ENCODE data around the gene AKR1B1.

Gene AKR1B1

GRCh38 chr7:134468475-134468874 lies 9.6 kb upstream of the AKR1B1 start:
- no peak for DNase-seq

DNA sequence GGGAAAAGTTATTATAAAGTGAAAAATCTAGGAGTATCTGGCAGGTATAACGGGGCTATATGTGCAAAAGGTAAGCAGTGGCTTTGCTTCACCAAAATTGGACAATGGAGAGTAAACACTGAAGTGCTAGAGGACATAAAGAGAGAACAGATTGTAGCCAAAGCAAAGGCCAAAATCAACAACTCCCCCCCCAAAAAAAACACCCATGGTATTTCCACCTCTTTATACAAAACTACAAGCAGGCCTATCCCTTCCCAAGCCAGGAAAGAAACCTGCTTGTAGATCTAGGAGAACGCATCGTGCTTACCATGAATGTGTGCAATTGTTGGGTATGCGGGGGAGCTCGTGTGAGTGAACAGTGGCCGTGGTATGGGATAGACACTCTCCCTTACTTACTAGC lies 9.2 kb upstream of the AKR1B1 start:
- no peak for DNase-seq

GRCh38 chr7:134465491-134465890 lies 6.6 kb upstream of the AKR1B1 start:
- no peak for DNase-seq

DNA sequence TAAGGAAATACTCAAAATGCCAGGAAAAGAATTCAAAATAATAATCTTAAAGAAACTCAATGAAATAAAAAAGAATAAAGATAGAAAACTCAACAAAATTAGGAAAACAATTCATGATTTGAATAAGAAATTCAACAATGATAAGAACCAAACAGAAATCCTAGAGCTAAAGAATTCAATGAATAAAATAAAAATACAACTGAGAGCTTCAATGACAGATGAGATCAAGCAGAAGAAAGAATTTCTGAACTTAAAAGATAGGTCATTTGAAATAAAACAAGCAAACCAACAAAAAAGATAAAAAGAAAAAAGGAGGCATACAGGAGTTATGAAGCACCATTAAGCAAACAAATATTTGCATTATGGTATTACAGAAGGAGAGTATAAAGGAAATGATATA lies 5.6 kb upstream of the AKR1B1 start:
- DNase-seq = no peak

DNA sequence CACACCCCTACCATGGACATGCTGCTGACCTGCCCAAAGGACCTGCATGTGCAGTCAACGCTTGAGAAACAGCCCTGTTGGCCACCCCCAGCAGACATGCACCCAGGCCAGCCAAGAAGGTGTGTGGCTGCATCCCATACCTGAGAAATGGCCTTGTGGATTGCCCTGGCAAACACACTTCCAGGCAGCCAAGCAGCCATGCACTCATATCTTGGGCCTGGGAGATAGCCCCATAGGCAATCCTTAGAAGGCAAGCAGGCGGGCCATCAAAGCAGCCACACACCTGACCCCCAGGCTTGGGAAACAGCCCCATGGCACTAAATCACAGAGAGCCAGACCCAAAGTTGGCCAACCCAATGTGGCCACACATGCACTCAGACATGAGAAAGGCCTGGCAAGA lies 4.9 kb upstream of the AKR1B1 start:
- DNase-seq = no peak

DNA sequence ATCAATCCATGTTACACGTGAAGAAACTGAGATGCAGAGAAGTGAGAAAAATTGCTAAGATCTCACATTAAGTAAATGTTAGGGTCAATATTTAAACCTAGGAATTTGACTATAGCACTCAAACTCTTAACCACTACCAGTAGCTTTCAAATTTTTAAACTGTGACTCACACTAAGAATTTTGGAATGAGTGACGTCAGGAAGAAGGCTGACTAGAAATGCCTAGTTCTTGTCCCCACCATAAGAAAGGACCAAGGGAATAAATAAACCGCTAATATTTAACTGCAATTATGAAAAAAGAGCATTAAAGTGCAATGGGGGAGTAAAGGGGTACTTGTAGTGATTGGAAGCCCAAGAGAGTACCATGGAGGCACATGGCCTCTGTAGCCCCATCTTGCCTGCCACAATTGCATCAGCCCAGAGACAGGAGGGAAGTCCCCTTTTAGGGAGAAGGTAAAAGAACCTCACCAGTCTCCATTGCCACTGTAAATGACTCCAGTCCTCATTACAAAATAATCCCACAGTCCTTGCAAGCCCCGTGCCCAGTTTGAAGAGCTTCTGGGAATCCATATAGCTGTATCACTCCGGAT lies 3.5 kb upstream of the AKR1B1 start:
- no peak for DNase-seq

DNA sequence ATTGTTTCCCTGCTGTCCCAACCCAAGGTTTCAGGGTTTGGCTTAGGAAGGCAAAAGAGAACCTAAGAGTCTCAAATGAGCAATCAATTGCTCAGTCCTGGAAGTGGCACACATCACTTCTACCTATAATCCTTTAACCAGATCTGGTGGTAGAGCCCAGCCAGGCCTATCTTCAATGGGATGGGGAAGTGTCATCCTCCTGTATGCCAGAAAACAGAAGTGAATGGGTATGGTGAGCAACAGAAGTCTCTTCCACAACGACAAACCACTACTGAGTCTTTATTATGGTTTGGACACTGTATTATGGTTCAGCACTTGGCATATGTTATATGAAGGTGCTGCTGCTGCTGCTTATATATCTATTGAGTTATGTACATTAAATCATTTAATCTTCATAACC lies 3.0 kb upstream of the AKR1B1 start:
- no peak for DNase-seq

GRCh38 chr7:134459981-134460380 lies 1.1 kb upstream of the AKR1B1 start:
- DNase-seq = peak; percentile 78

DNA sequence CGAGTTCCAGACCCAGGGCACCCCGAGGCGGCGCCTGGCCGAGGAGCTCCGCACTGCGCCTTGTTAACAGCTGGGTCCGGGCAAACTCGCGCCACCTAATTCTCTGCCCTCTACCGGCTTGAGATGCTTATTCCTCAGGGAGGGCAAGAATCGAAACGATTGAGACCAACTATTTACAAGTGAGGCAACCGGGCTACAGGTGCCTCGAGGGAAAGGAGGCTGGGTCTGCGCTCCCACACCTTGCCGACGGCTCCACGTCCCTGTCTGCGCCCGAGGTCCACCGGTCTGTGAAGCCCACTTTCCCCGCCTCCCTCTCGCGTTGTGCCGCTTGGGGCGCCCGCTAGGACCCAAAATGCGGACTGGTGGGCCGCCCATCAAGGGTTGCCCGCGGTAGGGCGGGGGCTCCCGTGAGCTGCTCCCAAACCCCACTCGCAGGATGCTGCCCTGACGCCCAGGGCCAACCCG lies 527 bp downstream of the AKR1B1 start:
- DNase-seq = peak; percentile 41

GRCh38 chr7:134457210-134457609 lies 1.7 kb downstream of the AKR1B1 start:
- no peak for DNase-seq

DNA sequence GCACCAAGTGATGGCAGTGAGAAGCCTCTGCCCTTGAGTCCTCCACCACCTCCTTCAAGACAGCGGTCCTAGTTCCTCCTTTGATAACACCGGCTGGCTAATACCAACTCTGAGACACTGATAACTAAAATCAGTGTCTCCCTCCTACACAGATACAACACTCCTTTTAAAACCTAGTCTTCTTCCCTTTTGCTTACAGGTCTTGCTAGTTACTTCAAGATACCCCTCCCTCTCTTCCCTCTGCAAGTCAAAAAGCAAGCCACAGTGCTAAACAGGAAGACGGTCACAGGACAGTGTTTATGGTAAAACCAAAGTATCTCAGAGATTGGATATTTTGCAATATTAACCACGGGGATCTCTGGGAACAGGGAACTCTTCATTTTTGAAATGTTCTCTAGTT lies 4.6 kb downstream of the AKR1B1 start:
- DNase-seq = peak; percentile 70

- DNase-seq = no peak
Measured at GRCh38 chr7:134453518-134453917, 5.4 kb downstream of the AKR1B1 start.

DNA sequence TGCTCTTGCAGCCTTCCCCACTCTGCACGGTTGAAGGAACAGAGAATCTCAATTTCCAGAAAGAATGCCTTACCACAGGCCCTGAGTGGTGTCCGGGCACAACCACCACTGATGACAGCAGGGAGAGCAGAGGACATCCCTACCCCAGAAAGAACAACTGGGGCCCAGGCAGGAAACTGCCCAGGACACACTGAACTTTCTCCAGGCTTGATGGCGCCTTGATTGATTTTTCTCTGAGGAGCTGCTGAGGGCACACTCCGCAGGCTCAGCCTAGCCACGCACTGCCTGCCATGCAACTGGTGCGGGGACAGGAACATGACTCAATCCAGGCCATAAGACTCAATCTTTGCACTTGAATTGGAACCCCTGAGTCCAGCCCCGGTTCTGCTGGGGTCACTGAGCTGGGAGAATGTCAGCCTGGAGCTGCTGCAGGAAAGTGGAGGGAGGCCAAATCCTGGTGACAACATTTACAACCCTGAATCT lies 5.9 kb downstream of the AKR1B1 start:
- no peak for DNase-seq

- no peak for DNase-seq
Measured at GRCh38 chr7:134452419-134452838, 6.5 kb downstream of the AKR1B1 start.

DNA sequence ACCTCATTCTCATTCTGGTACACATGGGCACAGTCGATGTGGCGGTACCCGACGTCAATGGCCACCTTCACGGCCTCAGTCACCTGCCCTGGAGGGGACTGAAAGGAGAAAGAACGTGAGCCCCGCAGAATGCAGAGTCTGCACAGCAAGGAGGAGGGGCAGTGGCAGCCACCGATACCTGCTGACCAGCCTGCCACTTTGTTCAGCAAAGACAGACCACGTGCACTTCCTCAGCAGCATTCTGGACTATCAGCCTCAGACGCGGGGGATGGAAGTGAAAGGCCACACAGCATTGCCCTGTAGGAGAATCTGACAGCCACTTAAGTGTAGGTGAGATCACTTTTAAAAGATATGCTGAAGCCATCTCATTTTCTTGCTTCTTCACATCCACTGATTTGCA lies 7.2 kb downstream of the AKR1B1 start:
- no peak for DNase-seq

- no peak for DNase-seq
Measured at GRCh38 chr7:134450294-134451000, 8.5 kb downstream of the AKR1B1 start.

DNA sequence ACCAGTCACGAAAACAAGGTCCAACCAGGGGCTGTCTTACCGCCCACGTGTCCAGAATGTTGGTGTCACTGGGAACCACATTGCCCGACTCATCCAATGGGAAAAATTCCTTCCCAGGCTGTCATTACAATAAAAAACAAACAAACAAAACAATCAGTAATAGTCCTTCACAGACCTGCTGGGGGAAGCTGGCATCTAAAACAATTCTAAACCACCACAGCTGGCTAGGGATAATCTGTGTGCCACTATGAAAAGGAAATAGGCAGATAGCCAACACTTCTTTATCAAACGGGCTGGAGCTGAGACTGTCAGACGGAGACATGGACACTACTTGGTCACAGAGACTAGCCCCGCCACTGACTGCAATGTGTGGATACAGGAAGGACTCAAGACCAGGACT lies 9.2 kb downstream of the AKR1B1 start:
- DNase-seq = no peak

DNA sequence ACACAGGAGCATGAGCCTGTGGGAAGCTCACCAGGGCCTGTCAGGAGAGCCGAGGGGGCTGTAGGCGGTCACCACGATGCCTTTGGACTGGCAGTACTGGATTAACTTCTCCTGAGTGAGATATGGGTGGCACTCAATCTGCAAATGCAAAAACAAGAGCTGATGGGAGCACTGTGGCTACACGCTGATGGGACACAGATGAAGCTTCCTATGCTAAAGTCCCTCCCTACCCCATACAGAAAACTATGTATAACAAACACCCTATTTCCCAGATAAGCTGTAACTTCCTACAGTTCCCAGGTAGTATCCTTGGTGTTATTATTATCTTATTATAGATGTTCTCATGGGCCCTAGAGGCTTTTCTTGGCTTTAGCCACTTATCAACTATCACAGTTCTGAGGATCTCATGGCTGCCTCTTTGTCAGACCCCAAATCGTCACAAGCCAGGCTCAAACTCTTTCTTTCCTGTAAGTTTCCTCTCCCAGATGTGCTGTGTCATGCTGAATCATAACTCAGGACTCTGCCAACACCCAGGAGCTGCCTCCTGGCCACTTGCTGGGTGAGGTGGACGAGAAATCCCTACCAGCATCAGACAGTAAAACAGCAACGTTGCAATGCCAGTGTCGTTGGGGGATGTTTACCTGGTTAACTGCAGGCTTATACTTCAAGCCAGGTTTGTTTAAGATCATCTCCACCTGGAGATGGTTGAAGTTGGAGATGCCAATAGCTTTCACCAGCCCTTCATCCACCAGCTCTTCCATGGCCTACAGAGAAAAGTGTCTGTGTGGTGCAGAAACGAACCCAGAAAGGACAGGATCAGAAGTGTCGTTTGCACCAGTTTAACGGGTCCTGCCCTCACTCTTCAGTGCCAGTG lies 10.3 kb downstream of the AKR1B1 start:
- no peak for DNase-seq

GRCh38 chr7:134447383-134447782 lies 11.5 kb downstream of the AKR1B1 start:
- no peak for DNase-seq

GRCh38 chr7:134446923-134447322 lies 12.0 kb downstream of the AKR1B1 start:
- no peak for DNase-seq

DNA sequence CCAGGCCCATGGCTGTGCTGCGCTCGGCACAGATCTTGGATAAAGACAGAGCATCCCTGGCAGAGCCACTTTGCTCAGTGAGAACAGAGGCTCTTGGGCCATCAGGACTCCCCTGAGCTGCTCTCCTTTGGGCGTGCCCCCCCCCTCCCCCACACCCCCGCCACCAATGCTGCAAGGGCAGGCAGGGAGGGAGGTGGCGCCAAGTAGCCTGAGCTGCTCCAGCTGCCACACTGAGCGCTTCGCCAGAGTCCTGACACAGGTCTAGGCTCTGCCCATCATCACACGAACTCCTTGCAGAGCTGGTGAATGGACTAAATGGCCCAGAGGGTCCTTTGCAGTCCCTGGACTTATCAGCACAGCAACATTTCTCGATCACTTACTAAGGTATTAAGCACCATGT lies 12.5 kb downstream of the AKR1B1 start:
- no peak for DNase-seq

- no peak for DNase-seq
Measured at GRCh38 chr7:134444961-134445315, 14.0 kb downstream of the AKR1B1 start.

GRCh38 chr7:134444198-134444960 lies 14.5 kb downstream of the AKR1B1 start:
- peak; percentile 65 for DNase-seq

Measured in inflammatory macrophage treated with lipopolysaccharide for 4 hours (primary cell).